NCI-H1436 treated with DMSO at 0.1 percent for 48 hours (cell line): ENCODE measurements around the gene C1D.

Experiments used
- DNase-seq: peaks from one replicate; lab custom pipeline; 2025; lab: John Stamatoyannopoulos, UW

C1D gene

GRCh38 chr2:68057658-68058396 lies 5.0 kb downstream of the C1D start:
- DNase-seq = no peak

GRCh38 chr2:68052717-68053422 lies 9.9 kb downstream of the C1D start:
- no peak for DNase-seq

GRCh38 chr2:68050353-68050752 lies 12.5 kb downstream of the C1D start:
- DNase-seq = no peak

GRCh38 chr2:68046642-68047240 lies 16.1 kb downstream of the C1D start:
- DNase-seq = no peak

GRCh38 chr2:68046224-68046623 lies 16.6 kb downstream of the C1D start:
- no peak for DNase-seq

GRCh38 chr2:68045342-68045741 lies 17.5 kb downstream of the C1D start:
- no peak for DNase-seq

GRCh38 chr2:68044099-68044498 lies 18.7 kb downstream of the C1D start:
- no peak for DNase-seq

- DNase-seq = no peak
These were observed 19.1 kb downstream of the C1D start for GRCh38 chr2:68043695-68044094.

- DNase-seq = no peak
These were observed 19.8 kb downstream of the C1D start for GRCh38 chr2:68043032-68043431.

GRCh38 chr2:68041704-68042245 lies 21.0 kb downstream of the C1D start:
- DNase-seq = no peak

- no peak for DNase-seq
These were observed 22.7 kb downstream of the C1D start for GRCh38 chr2:68040078-68040477.

- DNase-seq = no peak
These were observed 23.5 kb downstream of the C1D start for GRCh38 chr2:68039317-68039716.

GRCh38 chr2:68032702-68033101 lies 30.1 kb downstream of the C1D start:
- no peak for DNase-seq

- peak; percentile 28 for DNase-seq
These were observed 31.2 kb downstream of the C1D start for GRCh38 chr2:68031542-68032160.

GRCh38 chr2:68031043-68031442 lies 31.8 kb downstream of the C1D start:
- no peak for DNase-seq

- no peak for DNase-seq
These were observed 32.3 kb downstream of the C1D start for GRCh38 chr2:68030529-68030928.

- DNase-seq = no peak
These were observed 34.8 kb downstream of the C1D start for GRCh38 chr2:68027959-68028358.

GRCh38 chr2:68024450-68024849 lies 38.4 kb downstream of the C1D start:
- DNase-seq = no peak

- DNase-seq = no peak
These were observed 38.9 kb downstream of the C1D start for GRCh38 chr2:68023904-68024303.

- DNase-seq = no peak
These were observed 44.1 kb downstream of the C1D start for GRCh38 chr2:68018727-68019126.

GRCh38 chr2:68009526-68009925 lies 53.3 kb downstream of the C1D start:
- DNase-seq = no peak

GRCh38 chr2:68000170-68000825 lies 62.5 kb downstream of the C1D start:
- no peak for DNase-seq
